ENCODE results near the gene LARGE1. TPM values are rescaled to one million over a fixed set of nuclear protein-coding genes. Genes with fewer than 3 reads are reported as not detected.

The LARGE1 gene
- polyA plus RNA-seq (ENCODE audit: insufficient read depth in 1 of 5, insufficient read length in 5 of 5, low replicate concordance in 1 of 5): 10 to 100 TPM; 25.2 to 39.4 (median 31.5) TPM
- long read RNA-seq, donor 1, full-length matches to known transcripts: 8 of 21 reads
- long read RNA-seq, donor 1, partial matches to known transcripts: 13 of 21 reads
- long read RNA-seq, donor 1, other reads (novel, unspliced or antisense): 0 of 21 reads
- long read RNA-seq, donor 2, full-length matches to known transcripts: 3 of 3 reads
- long read RNA-seq, donor 2, partial matches to known transcripts: 0 of 3 reads
- long read RNA-seq, donor 2, other reads (novel, unspliced or antisense): 0 of 3 reads
- long read RNA-seq, donor 3, full-length matches to known transcripts: 4 of 4 reads
- long read RNA-seq, donor 3, partial matches to known transcripts: 0 of 4 reads
- long read RNA-seq, donor 3, other reads (novel, unspliced or antisense): 0 of 4 reads
- long read RNA-seq, donor 4, full-length matches to known transcripts: 4 of 4 reads
- long read RNA-seq, donor 4, partial matches to known transcripts: 0 of 4 reads
- long read RNA-seq, donor 4, other reads (novel, unspliced or antisense): 0 of 4 reads
- long read RNA-seq, donor 5, full-length matches to known transcripts: 5 of 5 reads
- long read RNA-seq, donor 5, partial matches to known transcripts: 0 of 5 reads
- long read RNA-seq, donor 5, other reads (novel, unspliced or antisense): 0 of 5 reads
- long read RNA-seq, donor 6, full-length matches to known transcripts: 6 of 12 reads
- long read RNA-seq, donor 6, partial matches to known transcripts: 6 of 12 reads
- long read RNA-seq, donor 6, other reads (novel, unspliced or antisense): 0 of 12 reads
- long read RNA-seq, donor 7, full-length matches to known transcripts: 5 of 5 reads
- long read RNA-seq, donor 7, partial matches to known transcripts: 0 of 5 reads
- long read RNA-seq, donor 7, other reads (novel, unspliced or antisense): 0 of 5 reads
- long read RNA-seq, donor 8, full-length matches to known transcripts: 3 of 3 reads
- long read RNA-seq, donor 8, partial matches to known transcripts: 0 of 3 reads
- long read RNA-seq, donor 8, other reads (novel, unspliced or antisense): 0 of 3 reads

DNA sequence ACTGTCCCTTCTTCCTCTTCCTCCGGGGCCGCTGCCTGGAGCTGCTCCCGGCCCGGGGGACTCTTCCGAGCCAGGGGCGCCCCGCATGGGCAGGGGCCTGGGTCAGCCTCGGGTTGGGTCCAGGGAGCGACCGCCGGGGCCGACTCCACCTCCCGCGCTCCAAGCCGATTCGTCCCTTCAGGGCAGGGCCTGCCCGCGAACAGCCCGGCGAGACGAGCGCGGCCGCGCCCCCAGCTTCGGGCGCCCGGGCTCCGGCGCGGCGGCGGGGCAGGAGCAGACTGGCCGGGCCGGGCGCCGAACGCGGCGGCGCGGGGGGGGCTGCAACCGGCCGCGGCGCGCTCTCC is at the start of gene LARGE1:
LARGE1 (minus strand) TSS at position 280 of the 344 bp plus-strand sequence.
- DNase-seq: peak in 1 of 2 donors; percentile 21

DNA sequence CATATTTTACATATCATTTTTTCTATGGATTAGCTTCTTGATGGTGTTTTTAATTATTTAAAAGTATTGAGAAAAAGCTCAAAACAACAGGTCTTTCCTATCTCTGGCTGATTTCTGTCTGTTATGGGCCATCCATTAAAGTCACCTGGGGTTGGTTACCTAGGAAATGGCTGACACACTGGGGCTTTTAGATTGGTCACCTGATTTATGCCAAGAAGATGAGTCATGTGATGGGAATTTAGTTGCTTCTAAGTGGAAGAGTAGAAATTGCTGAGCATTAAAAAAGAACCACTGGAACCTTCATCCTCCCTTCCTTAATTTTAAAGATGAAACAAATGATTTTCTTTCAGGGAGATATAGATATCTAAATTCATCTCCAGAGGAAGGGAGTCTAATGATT is 48.8 kb upstream of the LARGE1 start:
- no peak for DNase-seq

DNA sequence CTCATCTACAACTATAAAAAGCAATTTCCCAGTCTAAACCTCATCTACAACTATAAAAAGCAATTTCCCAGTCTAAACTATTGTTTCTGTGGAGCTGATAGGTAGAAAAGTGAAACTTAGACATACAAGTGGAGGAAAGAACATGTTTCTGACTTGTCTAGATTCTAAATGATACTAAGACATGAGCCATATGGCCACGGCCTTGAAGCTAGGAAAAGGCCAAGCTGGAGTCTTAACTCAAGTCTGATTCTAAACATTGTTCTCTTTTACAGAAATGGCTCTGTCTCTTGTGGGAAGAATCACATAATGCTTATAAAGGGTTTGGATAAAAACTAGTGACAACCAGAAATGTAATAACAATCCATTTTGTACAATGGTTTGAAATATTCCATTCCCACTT is 43.8 kb upstream of the LARGE1 start:
- DNase-seq: no peak

DNA sequence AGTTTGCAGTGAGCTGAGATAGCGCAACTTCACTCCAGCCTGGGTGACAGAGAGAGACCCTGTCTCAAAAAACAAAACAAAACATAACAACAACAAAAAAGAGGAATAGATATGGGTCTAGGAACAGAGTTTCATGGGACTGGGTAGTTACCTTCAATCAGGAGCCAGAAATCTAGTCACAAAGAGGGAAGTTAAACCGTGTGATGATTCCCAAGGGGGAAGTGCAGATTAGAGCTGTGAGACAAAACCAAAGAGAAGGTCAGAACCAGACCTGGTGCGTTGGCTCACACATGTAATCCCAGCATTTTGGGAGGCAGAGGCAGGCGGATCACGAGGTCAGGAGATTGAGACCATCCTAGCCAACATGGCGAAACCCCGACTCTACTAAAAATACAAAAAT is 42.1 kb upstream of the LARGE1 start:
- DNase-seq: no peak

DNA sequence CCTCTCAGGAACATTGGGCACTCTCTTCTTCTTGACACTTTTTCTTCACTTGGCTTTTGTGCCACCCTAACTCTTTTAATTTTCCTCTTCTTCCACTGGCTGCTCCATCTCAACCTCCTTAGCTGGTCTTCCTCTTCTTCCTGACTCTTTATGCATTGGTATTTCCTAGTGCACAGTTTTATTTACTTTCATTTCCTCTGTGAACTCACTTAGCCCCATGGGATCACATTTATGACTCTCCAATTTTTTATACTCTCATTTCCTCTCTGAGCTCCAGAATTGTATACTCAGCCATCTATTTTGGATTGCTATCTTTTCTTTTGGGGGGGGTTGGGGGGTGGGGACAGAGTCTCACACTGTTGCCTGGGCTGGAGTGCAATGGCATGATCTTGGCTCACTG is 38.5 kb upstream of the LARGE1 start:
- no peak for DNase-seq

DNA sequence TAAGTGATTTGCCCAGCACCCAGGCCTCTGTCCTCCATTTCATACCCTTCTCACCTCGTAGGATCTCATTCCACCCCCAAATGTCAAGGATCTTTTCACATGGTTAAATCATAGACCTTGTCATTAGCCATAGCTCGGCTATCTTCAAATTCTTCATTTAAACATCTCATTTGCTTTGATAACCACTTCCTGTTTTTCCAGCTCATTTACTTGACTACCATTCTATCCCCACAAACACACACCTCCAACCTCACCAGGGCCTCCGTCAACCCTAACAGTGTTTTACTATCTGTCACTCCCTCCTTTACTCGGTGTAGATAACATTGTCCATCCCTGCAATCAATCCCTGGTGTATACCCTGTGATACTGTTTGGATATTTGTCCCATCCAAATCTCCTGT is 36.8 kb upstream of the LARGE1 start:
- no peak for DNase-seq

DNA sequence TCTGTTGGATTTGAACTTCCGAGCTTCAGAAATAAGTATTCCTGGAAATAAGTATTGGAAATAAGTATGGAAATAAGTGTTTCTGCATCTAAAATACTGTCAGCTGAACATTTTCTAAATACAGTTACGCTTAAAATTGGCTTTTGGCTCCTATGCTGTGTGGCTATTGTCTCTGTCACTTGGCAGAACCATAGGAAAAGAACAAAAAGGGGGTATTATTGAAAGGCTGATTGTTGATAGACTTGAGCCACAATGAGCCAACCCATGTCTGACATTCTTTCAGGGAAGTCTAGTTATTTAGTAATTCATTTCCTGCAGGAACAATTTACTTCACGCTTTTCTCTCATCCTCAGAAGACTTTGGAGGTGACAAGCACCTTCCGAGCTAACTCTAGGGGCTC is 32.5 kb upstream of the LARGE1 start:
- DNase-seq: no peak

DNA sequence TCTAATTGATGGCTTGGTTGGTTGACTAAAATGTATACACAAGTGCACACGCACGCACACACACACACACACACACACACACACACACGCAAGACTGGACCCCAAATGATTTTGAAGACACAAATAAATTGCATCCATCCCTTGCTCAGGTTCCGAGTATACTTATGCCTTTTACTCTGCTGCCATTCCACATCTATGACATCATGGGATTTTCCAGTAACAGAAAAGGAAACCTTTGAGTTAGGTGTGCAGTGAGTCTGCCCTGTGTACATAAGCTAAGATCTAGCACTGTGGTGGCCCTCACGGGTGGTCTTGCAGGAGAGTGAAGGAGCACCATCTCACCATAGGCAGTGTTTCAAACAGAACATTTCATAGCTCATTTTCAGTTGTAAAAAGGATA is 20.5 kb upstream of the LARGE1 start:
- no peak for DNase-seq

DNA sequence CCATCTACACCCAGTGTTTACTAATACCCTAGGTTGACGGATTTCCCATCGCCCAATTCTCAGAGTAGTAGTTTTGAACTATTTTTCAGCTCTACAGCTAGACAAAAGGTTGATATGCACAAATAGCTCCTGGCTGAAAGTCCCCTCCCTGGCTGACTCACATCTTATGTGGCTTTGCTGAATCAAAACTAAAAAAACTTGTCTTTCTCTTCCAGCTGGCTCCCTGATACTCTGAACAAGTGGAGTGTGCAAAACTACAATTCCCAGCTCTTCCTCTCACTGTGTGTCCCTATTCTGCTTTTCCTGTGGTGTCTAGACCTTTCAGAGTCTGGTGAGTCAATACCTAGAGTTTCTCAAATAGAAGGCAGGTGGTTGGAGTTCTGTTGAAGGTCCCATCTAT is 12.7 kb upstream of the LARGE1 start:
- DNase-seq: no peak

DNA sequence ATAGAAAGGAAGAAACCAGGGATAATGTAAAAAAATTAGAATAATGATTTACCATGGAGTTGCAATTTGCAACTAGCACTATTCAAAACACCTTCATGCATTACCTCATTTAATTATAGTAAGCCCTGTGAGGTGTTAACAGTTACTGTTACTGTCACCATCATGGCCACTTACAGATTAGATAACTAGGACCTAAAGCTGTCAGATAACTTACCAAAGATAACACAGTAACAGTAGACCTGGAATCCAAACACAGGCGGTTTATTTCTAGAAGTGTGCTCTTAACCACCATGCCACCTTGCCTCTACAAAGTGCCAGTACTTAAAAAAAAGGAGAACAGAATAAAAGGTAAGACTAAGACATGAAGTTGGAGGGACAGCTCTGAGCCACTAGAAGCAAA is 11.1 kb upstream of the LARGE1 start:
- DNase-seq: no peak

DNA sequence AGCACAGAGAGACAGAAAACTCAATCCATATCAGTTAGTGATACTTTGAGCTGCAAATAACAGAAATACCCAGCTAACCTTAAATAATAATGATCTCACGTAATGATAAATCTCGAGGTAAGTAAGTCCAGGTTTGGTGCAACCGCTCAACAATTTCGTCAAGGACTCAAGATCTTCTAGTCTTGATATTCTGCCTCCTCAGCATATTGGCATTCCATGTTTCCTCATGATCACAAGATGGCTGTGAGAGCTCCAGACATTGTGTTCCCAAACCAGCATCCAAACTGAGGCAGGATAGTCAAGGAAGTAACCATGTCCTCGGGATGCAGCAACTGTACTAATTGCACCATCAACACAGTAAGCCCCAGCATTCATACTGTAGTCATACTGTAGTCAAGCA is 7.5 kb upstream of the LARGE1 start:
- DNase-seq: no peak

DNA sequence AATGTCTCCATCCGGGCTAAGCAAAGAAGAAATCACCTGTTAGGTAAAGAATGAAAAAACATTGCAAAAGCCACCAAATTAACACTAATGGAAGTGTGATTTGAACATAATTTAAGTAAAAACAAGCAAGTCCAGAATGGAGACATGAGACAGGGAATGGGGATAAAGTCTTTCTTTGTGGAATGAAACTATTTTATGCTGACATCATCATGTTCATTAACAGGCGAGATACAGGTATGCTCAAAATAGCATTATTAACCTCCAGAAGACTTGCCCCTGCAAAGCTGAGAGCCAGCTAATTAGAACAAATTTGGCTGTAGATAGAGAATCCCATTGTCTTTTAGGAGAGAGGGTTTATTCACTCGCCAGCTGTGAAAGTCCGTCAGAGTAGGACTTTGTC is 4.9 kb upstream of the LARGE1 start:
- DNase-seq: no peak

DNA sequence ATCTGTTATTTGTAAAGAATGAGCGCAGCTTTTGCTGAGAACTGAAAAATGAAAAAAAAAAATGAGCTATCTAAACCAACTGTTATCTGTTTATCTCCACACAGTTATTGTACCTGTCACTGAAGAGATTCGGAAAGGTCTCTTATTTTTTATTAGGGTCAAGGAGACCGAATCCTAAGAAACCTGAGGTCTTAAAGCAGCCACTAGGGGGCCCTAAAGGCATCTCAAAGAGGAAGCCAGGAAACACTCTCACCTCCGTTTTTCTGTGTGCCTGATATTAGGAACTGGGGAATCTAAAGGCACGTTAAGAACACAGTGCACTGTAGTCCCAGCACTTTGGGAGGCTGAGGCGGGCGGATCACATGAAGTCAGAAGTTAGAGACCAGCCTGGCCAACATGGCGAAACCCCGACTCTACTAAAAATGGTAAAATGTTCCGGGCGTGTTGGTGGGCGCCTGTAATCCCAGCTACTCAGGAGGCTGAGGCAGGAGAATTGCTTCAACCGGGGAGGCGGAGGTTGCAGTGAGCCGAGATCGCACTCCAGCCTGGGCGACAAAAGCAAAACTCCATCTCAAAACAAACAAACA is 3.5 kb upstream of the LARGE1 start:
- DNase-seq: peak; percentile 51 to 57

DNA sequence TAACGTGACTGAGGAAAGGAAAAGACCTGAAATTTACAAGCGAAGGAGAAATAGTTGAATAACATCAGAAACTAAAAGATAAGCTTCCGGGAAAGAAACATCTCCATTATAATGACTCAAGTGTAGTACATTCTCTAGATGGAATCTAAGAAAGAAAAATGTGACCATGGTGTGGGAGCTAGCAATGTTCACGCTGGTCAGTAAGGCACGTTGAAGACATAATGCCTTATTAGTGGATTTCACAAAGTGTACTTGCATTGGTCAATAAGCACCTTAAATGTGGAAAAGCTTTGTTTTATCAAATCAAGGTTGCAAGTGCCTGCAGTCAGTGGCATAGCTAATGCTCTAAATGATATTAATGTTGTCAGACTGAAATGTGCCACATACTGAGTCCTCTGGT is 2.8 kb upstream of the LARGE1 start:
- no peak for DNase-seq

DNA sequence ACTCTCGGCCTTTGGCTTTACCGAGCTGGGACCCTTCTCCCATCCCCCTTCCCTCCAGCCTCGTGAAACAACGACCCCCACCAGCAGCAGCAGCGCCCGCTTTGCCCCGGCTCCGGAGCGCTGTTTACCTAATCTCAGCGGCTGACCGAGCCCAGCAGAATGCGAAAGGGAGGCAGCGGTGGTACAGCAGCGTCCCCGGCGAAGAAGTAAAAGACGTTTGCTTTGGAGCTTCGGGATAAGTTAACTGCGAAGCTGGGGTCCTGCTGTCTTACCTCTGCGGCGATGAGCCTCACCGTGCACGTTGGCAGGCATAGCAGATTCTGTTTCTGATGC is 2.0 kb upstream of the LARGE1 start:
- DNase-seq: peak; percentile 25 to 35

DNA sequence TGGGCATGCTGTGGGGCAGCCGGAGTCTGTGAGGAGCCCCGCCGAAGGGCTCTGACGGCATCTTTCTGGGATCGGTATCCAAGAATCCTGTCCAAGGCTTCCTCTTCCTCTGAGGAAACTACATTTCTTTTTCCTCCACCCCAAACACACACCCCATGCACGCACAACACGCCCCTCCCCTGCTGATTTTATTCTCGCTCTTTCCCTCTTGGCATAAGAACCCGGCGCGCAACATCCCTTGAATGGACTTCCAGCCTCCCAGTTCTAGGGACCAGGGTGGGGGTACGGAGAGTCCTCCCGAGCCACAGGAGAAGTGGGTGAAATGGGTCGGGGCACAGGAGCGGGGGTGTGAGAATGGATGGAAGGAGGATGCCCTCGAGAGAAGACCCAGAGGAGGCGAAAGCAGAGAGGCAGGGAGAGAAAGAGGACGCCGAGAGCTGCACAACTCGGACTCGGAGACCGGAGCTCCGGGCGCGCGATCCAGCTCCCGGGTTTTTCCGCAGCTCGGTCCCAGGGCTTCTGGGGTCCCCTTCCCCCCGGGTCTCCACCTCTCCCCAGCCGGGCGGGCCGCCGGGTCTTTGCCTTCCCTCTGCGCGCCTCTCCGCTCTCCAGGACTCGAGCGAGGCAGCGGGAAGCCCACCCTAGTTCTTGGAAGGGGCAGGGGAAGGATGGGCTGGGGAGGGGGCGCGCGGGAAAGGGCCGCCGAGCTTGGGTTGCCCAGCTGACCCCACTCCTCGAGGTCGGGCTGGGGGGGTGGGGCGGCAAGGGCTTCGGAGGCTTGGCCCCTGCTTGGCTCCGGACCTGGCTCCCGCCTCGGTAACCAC is 1.5 kb upstream of the LARGE1 start:
- DNase-seq: peak; percentile 45 to 67

DNA sequence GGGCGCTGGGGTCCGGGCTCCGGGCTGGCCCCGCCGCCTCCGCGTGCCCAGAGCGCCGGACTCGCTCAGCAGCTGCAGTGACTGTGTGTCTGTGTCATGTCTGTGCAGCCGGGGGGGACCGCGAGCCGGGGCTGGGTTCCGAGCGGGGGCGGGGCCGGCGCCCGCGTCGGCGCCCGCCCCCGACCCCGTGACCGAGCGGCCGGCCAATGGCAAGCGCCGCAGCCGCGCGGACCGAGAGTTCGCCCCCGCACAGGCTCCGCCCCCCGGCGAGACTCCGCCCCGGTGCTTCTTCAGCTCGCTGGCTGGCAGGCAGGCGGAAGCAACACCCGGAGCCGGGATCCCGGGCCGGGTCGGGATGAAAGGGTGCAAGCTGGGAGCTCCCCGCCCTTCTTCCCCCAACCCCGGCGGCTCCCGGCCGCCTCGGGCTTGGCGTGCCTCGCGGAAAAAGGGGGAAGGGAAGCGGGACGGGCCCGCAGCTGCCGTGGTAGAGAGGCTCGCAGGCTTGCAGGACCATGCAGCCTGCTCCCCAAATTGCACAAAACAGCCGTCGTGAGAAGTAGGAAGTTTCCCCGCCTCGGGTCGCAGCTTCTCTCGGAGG is 750 bp upstream of the LARGE1 start:
- peak; percentile 97 for DNase-seq

DNA sequence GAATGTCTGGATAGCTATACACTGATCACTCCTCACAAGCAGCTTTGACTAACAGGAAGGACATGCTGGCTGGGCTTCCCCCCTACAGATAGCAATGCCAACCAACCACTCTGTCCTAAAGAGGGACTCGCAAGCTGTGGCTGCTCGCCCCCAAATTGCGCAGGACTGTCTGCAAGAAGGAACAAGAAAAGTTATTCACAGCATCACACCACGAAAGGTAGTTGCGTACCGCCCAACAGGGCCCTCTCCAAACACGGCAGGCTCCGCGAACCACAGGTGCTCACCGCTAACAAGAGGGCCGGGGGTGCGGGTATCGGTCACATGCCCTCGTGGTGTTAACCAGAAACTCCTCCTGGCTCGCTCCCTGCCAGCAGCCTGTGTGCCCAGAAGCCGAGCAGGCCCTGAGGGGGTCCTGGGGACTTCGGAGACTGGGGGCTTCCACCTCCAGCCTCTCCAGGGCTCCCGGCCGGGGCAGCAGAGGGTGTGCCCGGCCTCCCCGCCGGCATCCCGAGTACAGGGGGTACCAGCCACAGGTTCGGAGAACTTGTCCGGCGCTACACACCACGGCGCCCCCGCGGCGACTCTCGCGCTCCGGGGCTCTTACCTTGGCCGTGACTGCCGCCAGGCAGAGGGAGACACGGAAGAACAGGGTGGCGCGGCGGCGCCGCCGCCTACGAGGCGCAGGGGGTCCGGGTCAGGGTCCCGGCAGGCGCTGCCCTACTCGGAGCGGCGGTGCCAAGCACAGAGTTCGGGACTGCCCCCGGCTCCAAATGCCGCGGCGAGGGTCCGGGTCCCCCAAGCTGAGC is 682 bp downstream of the LARGE1 start:
- DNase-seq: peak; percentile 17 to 34

DNA sequence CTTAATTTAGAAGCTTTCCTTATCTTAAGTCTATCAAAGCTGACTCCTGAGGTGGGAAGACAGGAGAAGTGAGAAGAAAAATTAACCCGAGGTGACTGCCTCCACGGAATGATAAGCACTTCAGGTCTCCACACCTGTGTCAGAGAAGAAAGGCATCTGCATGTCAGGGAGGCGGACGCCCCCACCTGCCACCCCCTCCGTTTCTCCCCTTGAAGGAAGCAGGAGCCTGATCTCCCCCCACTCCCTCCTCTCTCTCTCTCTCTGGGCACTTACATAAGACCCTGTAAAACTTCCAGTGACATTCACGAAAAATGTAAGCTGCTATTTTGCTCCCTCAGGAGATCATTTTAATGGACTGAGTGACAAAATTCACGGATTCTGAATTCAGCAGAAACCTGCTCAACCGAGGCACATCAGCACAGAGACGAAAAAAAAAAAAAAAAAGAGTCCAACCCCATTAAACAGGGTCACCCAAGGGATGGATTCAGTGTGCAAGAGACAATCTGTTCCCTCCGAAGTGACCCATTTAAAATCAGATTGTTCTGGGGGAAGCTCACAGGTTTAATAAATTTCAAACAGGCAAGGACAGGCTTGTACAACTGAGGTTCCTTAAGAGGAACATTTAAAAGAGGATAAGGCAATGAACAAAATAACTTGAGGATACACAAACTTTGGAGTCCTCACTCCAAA is 1.5 kb downstream of the LARGE1 start:
- no peak for DNase-seq

Measured in right lung (tissue), 10 donors.